Measurements from ENCODE around the gene CAPN2.

GRCh38 chr1:223815020-223815853 is 102.9 kb downstream of the CAPN2 start:
- TF ChIP-seq CTCF (IDR thresholded peaks at IDR 0.05) (no peak), TAF1 (IDR thresholded peaks at IDR 0.05; ENCODE audit: borderline replicate concordance, low read depth, low read length) (no peak), FOXM1 (IDR thresholded peaks at IDR 0.05; ENCODE audit: low read depth) (no peak), SIN3A (IDR thresholded peaks at IDR 0.05; ENCODE audit: borderline replicate concordance, low read depth, low read length) (no peak), EP300 (IDR thresholded peaks at IDR 0.05; ENCODE audit: borderline replicate concordance in 1 of 2, low read depth in 1 of 2, low read length in 1 of 2) (no peak), RAD21 (IDR thresholded peaks at IDR 0.05; ENCODE audit: low read length) (no peak), RXRA (IDR thresholded peaks at IDR 0.05; ENCODE audit: borderline replicate concordance, low read depth) (no peak), MAX (IDR thresholded peaks at IDR 0.05; ENCODE audit: low read depth) (no peak), JUND (IDR thresholded peaks at IDR 0.05) (no peak), RFX5 (IDR thresholded peaks at IDR 0.05; ENCODE audit: low read length) (no peak)
